ENCODE data around the gene ABHD8.

Gene ABHD8

GRCh38 chr19:17323964-17324332 lies 20.7 kb upstream of the ABHD8 start:
- no peak for TF ChIP-seq CTCF (IDR thresholded peaks at IDR 0.05; ENCODE audit: low read depth, low read length)
- no peak for DNase-seq (ENCODE audit: extremely low read depth, low read depth)

- no peak for DNase-seq (ENCODE audit: extremely low read depth, low read depth)
- no peak for TF ChIP-seq CTCF (IDR thresholded peaks at IDR 0.05; ENCODE audit: low read depth, low read length)
These were observed 20.2 kb upstream of the ABHD8 start for GRCh38 chr19:17323300-17323963.

- no peak for TF ChIP-seq CTCF (IDR thresholded peaks at IDR 0.05; ENCODE audit: low read depth, low read length)
- no peak for DNase-seq (ENCODE audit: extremely low read depth, low read depth)
These were observed 19.6 kb upstream of the ABHD8 start for GRCh38 chr19:17322854-17323253.

GRCh38 chr19:17321655-17322489 lies 18.6 kb upstream of the ABHD8 start:
- DNase-seq (ENCODE audit: extremely low read depth, low read depth): no peak
- TF ChIP-seq CTCF (IDR thresholded peaks at IDR 0.05; ENCODE audit: low read depth, low read length): no peak

- no peak for TF ChIP-seq CTCF (IDR thresholded peaks at IDR 0.05; ENCODE audit: low read depth, low read length)
- no peak for DNase-seq (ENCODE audit: extremely low read depth, low read depth)
These were observed 17.2 kb upstream of the ABHD8 start for GRCh38 chr19:17320435-17320834.

- no peak for DNase-seq (ENCODE audit: extremely low read depth, low read depth)
- no peak for TF ChIP-seq CTCF (IDR thresholded peaks at IDR 0.05; ENCODE audit: low read depth, low read length)
These were observed 16.4 kb upstream of the ABHD8 start for GRCh38 chr19:17319473-17320238.

GRCh38 chr19:17318966-17319365 lies 15.7 kb upstream of the ABHD8 start:
- TF ChIP-seq CTCF (IDR thresholded peaks at IDR 0.05; ENCODE audit: low read depth, low read length): no peak
- no peak for DNase-seq (ENCODE audit: extremely low read depth, low read depth)

Data from AG09319 (cell line).